HUES64 (cell line): ENCODE data around the gene PFKFB3.
"Not testable (repeated sequence)": the region's sequence is repeated elsewhere in the genome, so short reads cannot be mapped to it uniquely, and the experiment has no call there.

Experiments used
- H3K27ac ChIP-seq: 2 replicates; pipeline ENCODE4 v1.7.0; 2013; ENCODE audit warnings: low read depth, low read length, inconsistent platforms
- H3K27me3 ChIP-seq: 2 replicates; pipeline ENCODE4 v1.6.1; 2013; ENCODE audit warnings: mild to moderate bottlenecking, low read length; ENCODE audit not compliant: insufficient read depth
- H3K36me3 ChIP-seq: 2 replicates; pipeline ENCODE4 v1.6.1; 2013; ENCODE audit warnings: mild to moderate bottlenecking, low read length; ENCODE audit not compliant: insufficient read depth
- H3K4me1 ChIP-seq: 2 replicates; pipeline ENCODE4 v1.6.1; 2013; ENCODE audit warnings: mild to moderate bottlenecking, low read length, moderate library complexity; ENCODE audit not compliant: insufficient read depth
- H3K4me3 ChIP-seq: 2 replicates; pipeline ENCODE4 v1.5.1; 2013; ENCODE audit warnings: mild to moderate bottlenecking, low read length, moderate library complexity
- H3K9ac ChIP-seq: 2 replicates; pipeline ENCODE4 v1.6.1; 2013; ENCODE audit warnings: mild to moderate bottlenecking, low read depth, low read length
- H3K9me3 ChIP-seq: 2 replicates; pipeline ENCODE4 v1.6.1; 2013; ENCODE audit warnings: low read depth, low read length; ENCODE audit not compliant: insufficient read depth
- WGBS: fragments of 150-250, 120-280 bp; methylation state at CpG from one replicate; pipeline ENCODE4 v1.1.7; 2013; ENCODE audit warnings: missing lambda C conversion rate; 5-methylcytosine and 5-hydroxymethylcytosine counted together

Gene PFKFB3

DNA sequence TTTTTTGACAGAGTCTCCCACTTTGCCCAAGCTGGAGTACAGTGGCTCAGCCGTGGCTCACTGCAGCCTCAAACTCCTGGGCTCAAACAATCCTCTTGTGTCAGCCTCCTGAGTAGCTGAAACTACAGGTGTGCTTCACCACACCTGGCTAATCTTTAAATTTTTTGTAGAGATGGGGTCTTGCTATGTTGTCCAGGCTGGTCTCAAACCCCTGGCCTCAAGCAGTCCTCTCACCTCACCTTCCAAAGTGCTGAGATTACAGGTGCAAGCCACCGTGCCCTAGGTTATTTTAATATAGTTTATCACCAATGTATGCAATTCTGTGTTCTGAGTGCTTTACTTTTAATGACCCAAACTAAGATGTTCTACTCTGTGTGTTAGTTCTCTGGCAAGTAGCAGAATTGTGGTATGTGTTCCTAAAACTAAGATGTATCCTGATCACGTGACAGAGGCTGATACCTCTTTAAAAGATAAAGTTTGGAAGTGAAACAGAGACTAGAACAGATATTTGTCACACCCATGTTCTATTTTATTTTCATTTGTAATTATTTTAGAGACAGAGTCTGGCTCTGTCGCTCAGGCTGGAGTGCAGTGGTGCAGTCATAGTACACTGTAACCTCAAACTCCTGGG is 22.1 kb upstream of the PFKFB3 start:
- Histone ChIP-seq H3K36me3 (no peaks in the 10 kb centered on the region), H3K27me3 (no peaks in the 10 kb centered on the region), H3K9me3 (no peaks in the 10 kb centered on the region), H3K9ac (no peak overlapping the region), H3K27ac (no peak overlapping the region), H3K4me1 (0 out of 2 replicates have a peak, but pooled peaks cover 5% of the 10 kb centered on the region), H3K4me3 (no peak overlapping the region)
- 100% methylated on average over 4 of the region's 4 CpGs for WGBS

GRCh38 chr10:6181249-6181648 is 21.5 kb upstream of the PFKFB3 start:
- Histone ChIP-seq H3K36me3 (no peaks in the 10 kb centered on the region), H3K27ac (no peak overlapping the region), H3K4me1 (0 out of 2 replicates have a peak, but pooled peaks cover 5% of the 10 kb centered on the region), H3K27me3 (no peaks in the 10 kb centered on the region), H3K9me3 (no peaks in the 10 kb centered on the region), H3K9ac (no peak overlapping the region), H3K4me3 (no peak overlapping the region)
- WGBS = 89% methylated on average over 6 of the region's 6 CpGs

GRCh38 chr10:6182454-6183098 is 20.2 kb upstream of the PFKFB3 start:
- H3K36me3 ChIP-seq = no peaks in the 10 kb centered on the region
- H3K27me3 ChIP-seq = no peaks in the 10 kb centered on the region
- 80% methylated on average over 16 of the region's 16 CpGs for WGBS
- 0 out of 2 replicates have a peak, but pooled peaks cover 5% of the 10 kb centered on the region for H3K4me1 ChIP-seq
- H3K4me3 ChIP-seq = no peak overlapping the region
- no peak overlapping the region for H3K27ac ChIP-seq
- H3K9me3 ChIP-seq = no peaks in the 10 kb centered on the region
- no peak overlapping the region for H3K9ac ChIP-seq

DNA sequence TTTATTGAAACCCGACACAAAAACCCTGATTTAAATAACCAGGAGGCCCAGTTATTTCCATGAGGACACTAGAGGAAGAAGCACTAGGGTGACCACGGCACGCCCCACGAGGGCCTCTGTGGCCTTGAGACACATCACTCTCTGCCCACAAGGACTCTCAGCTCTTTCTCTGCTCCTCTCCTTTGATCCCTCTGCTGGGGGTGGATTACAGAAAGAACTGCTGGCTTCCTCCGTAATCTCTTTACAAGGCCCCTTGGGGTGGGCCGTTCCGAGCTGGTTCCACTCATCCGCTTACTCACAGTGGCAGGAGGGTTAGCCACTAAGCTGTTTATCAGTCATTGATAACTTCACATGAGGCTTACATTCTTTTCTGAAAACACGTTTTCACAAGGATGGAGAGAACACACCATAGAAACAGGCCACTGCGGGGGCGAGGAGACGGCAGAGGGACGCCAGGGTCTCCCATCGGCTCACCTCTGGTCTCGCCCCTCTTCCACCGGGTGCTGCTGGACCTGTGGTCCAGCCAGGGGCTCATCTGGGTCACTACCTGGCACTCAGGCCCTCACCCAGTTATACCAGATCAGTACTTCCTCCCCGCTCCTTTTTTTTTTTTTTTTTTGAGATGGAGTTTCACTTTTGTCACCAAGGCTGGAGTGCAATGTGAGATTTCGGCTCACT is 17.6 kb upstream of the PFKFB3 start:
- Histone ChIP-seq H3K9ac (no peak overlapping the region), H3K27ac (no peak overlapping the region), H3K4me3 (no peak overlapping the region), H3K4me1 (0 out of 2 replicates have a peak, but pooled peaks cover 5% of the 10 kb centered on the region), H3K36me3 (no peaks in the 10 kb centered on the region), H3K27me3 (no peaks in the 10 kb centered on the region), H3K9me3 (no peaks in the 10 kb centered on the region)
- 82% methylated on average over 17 of the region's 18 CpGs for WGBS

DNA sequence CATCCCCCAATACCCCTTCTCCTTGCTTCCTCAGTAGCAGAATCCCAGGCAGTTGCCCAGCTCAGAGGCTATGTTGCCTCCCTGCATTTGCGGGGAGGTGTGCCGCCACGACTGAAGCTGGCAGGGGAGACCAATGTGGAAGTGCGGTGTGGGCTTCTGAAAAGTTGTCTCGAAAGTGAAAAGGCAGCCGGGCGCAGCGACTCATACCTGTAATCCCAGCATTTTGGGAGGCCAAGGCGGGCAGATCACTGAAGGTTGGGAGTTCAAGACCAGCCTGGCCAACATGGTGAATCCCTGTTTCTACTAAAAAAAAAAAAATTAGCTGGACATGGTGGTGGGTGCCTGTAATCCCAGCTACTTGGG is 15.9 kb upstream of the PFKFB3 start:
- H3K9me3 ChIP-seq = no peaks in the 10 kb centered on the region
- no peak overlapping the region for H3K27ac ChIP-seq
- no peaks in the 10 kb centered on the region for H3K36me3 ChIP-seq
- H3K27me3 ChIP-seq = no peaks in the 10 kb centered on the region
- WGBS = 88% methylated on average over 9 of the region's 9 CpGs
- 0 out of 2 replicates have a peak, but pooled peaks cover 4% of the 10 kb centered on the region for H3K4me1 ChIP-seq
- no peak overlapping the region for H3K4me3 ChIP-seq
- H3K9ac ChIP-seq = no peak overlapping the region

DNA sequence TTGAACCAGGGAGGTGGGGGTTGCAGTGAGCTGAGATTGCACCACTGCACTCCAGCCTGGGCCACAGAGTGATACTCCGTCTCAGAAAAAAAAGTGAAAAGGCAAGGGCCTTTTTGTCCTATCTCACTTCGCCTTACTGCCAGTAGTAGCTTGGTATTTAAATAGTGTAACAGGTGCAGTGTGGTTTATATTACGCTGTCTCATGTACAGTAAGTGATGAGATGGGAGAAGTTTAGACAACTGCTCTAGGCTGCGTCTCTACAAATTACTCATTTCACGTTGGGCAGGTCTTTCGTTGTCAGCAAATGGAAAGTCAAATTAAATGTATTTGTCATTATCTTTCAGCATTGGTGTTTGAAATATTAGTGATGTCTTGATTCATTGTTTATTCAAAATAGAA is 15.5 kb upstream of the PFKFB3 start:
- Histone ChIP-seq H3K36me3 (no peaks in the 10 kb centered on the region), H3K9me3 (no peaks in the 10 kb centered on the region), H3K9ac (no peak overlapping the region), H3K4me1 (0 out of 2 replicates have a peak, but pooled peaks cover under 1% of the 10 kb centered on the region), H3K4me3 (no peak overlapping the region), H3K27me3 (no peaks in the 10 kb centered on the region), H3K27ac (no peak overlapping the region)
- WGBS = 97% methylated on average over 6 of the region's 6 CpGs

DNA sequence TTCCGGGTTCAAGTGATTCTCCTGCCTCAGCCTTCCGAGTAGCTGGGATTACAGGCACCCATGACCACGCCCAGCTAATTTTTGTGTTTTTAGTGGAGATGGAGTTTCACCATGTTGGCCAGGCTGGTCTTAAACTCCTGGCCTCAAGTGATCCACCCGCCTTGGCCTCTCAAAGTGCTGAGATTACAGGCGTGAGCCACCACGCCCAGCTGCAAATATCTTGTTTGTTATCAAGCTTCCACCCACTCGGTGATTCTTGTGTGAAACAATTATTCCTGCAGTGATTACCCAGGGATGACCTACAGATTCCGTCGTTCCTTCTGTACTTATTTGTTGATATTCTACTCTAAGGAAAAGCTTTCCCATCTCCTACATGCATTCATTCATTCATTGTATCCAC is 12.7 kb upstream of the PFKFB3 start:
- H3K4me3 ChIP-seq, H3K9me3 ChIP-seq, H3K36me3 ChIP-seq, H3K27ac ChIP-seq, H3K4me1 ChIP-seq, H3K9ac ChIP-seq, H3K27me3 ChIP-seq: not testable (repeated sequence)
- 92% methylated on average over 9 of the region's 9 CpGs for WGBS

- no peaks in the 10 kb centered on the region for H3K4me1 ChIP-seq
- H3K27me3 ChIP-seq = no peaks in the 10 kb centered on the region
- no peak overlapping the region for H3K27ac ChIP-seq
- WGBS = 90% methylated on average over 7 of the region's 8 CpGs
- no peak overlapping the region for H3K4me3 ChIP-seq
- no peaks in the 10 kb centered on the region for H3K9me3 ChIP-seq
- no peaks in the 10 kb centered on the region for H3K36me3 ChIP-seq
- no peak overlapping the region for H3K9ac ChIP-seq
Measured at GRCh38 chr10:6191147-6191546, 11.6 kb upstream of the PFKFB3 start.

GRCh38 chr10:6191569-6191968 is 11.2 kb upstream of the PFKFB3 start:
- H3K9me3 ChIP-seq = no peaks in the 10 kb centered on the region
- H3K4me3 ChIP-seq = no peak overlapping the region
- H3K4me1 ChIP-seq = no peaks in the 10 kb centered on the region
- no peaks in the 10 kb centered on the region for H3K36me3 ChIP-seq
- H3K9ac ChIP-seq = no peak overlapping the region
- WGBS = 95% methylated on average over 19 of the region's 19 CpGs
- H3K27ac ChIP-seq = no peak overlapping the region
- no peaks in the 10 kb centered on the region; the same call in 1 of the 2 replicates for H3K27me3 ChIP-seq

- H3K4me1 ChIP-seq, H3K27ac ChIP-seq: not testable (repeated sequence)
- WGBS = 95% methylated on average over 5 of the region's 5 CpGs
Measured at GRCh38 chr10:6193342-6193741, 9.4 kb upstream of the PFKFB3 start.

DNA sequence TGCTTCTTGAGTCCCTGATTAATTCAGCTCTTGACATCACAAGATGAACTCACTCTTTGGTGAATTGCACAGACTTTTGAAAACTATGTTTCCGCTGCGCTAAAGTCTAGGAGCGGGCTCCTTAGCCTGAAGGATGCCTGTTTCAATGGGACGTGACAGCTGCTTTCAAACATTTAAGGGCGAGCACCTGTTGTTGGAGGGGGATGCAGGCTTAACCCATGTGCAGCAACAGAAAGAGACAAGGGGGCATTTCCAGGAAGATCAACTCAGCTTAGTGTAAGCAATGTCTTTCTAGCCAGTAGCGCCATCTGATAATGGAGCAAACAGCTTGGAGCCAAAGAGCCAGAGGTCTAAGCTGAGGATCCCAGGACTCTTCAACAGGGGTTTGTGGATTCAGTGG is 8.4 kb upstream of the PFKFB3 start:
- WGBS = 94% methylated on average over 6 of the region's 6 CpGs
- no peaks in the 10 kb centered on the region for H3K9me3 ChIP-seq
- H3K4me1 ChIP-seq = no peaks in the 10 kb centered on the region

More at GRCh38 chr10:6193342-6193741, 9.4 kb upstream of the PFKFB3 start:
- not testable (repeated sequence) for H3K9ac ChIP-seq, H3K9me3 ChIP-seq, H3K4me3 ChIP-seq, H3K36me3 ChIP-seq, H3K27me3 ChIP-seq

More for the DNA sequence above, 8.4 kb upstream of the PFKFB3 start:
- Histone ChIP-seq H3K36me3 (no peaks in the 10 kb centered on the region), H3K27me3 (peaks cover 14% of the 10 kb centered on the region), H3K27ac (no peak overlapping the region), H3K4me3 (no peak overlapping the region), H3K9ac (no peak overlapping the region)
